IPS-15b (cell line): ENCODE measurements around the gene ITIH5.

ENCODE experiments used
- H3K27me3 ChIP-seq: one replicate; pipeline ENCODE4 v1.6.1; 2013; ENCODE audit warnings: low read length; ENCODE audit not compliant: control insufficient read depth, insufficient read depth
- H3K36me3 ChIP-seq: one replicate; pipeline ENCODE4 v1.6.1; 2013; ENCODE audit warnings: low read length; ENCODE audit not compliant: control insufficient read depth, insufficient read depth
- H3K4me1 ChIP-seq: one replicate; pipeline ENCODE4 v1.6.1; 2013; ENCODE audit warnings: mild to moderate bottlenecking, low read length; ENCODE audit not compliant: control insufficient read depth, insufficient read depth
- H3K4me3 ChIP-seq: one replicate; pipeline ENCODE4 v1.5.1; 2013; ENCODE audit warnings: low read depth, low read length
- H3K9ac ChIP-seq: one replicate; pipeline ENCODE4 v1.6.1; 2013; ENCODE audit warnings: low read depth, mild to moderate bottlenecking, low read length
- H3K9me3 ChIP-seq: one replicate; pipeline ENCODE4 v1.6.1; 2013; ENCODE audit warnings: mild to moderate bottlenecking, low read length; ENCODE audit not compliant: control insufficient read depth, insufficient read depth

Gene ITIH5

DNA sequence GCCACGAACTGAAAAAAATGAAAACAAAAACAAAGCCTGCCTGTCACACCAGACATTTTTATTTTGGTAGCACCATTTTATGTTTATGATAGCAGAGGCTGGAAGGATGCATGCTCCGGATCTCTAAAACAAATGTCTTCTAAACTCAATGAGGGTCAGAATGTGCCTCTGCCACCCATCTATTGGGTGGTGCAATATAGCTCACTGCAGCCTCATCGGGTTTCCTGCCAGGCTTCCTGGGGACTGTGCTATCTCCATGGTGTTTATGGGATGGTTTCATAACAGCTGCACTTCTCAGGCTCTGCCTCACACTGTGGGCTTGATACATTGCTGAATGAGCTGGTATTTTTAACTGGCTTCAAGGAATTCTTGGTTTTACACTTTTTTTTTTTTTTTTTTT is 94.4 kb downstream of the ITIH5 start:
- Histone ChIP-seq H3K9ac (no peak overlapping the region), H3K4me3 (no peak overlapping the region), H3K27me3 (no peaks in the 10 kb centered on the region), H3K4me1 (no peaks in the 10 kb centered on the region), H3K36me3 (no peaks in the 10 kb centered on the region), H3K9me3 (no peaks in the 10 kb centered on the region)

DNA sequence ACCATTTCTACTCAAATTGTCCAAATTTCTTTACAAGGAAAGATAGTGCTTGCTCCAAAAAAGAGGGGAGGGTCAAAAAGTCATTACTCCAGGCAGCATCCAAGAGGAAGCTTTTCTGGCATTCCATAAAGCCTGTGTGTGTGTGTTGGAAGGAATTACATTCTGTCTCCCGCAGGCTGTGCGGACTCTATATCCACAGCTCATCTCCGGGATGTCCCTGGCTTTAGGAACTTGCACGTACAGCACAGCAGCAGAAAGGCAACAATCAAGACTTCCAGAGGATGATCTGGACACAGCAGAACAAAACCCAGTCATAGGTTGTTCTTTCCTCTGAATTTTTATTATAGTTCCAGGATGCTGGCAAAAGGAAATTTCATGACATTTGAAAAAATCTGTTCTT is 94.8 kb downstream of the ITIH5 start:
- Histone ChIP-seq H3K9me3 (no peaks in the 10 kb centered on the region), H3K4me1 (no peaks in the 10 kb centered on the region), H3K9ac (no peak overlapping the region), H3K4me3 (no peak overlapping the region), H3K27me3 (no peaks in the 10 kb centered on the region), H3K36me3 (no peaks in the 10 kb centered on the region)

DNA sequence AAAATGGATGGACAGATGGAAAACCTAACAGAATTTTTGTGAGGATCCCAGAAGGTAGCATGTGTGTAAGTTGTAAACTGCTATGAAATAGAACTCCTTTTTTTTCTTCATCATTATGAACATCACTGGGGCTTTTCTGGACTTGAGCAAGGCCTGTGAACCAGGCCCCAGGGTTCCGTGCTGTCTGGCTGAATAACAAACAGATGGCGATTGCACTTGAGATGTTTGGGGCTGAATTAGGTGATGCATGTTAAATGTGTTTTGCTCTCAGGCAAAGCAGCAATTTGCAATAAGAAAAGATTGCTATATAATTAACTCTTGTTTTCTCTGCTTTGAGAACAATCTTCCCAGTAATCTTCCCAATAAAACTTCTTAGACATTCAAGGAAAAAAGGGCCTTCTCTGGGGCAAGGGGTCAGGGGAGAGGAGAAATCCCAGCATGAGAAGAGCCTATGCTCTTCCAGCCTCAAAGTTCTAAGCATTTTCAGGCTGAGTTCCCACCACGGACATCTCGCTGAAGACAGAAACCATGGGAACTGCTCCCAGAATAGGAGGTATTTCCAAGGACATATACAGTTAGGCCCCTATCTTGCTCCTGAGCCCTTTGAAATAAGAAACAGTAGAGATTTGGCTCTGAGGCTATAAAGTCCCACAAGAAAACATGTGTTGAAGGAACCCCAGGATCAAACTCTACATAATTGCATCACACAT is 98.7 kb downstream of the ITIH5 start:
- H3K4me3 ChIP-seq: no peak overlapping the region
- no peaks in the 10 kb centered on the region for H3K36me3 ChIP-seq
- H3K9me3 ChIP-seq: no peaks in the 10 kb centered on the region
- no peaks in the 10 kb centered on the region for H3K4me1 ChIP-seq
- no peak overlapping the region for H3K9ac ChIP-seq
- H3K27me3 ChIP-seq: no peaks in the 10 kb centered on the region

GRCh38 chr10:7566891-7567290 is 99.9 kb downstream of the ITIH5 start:
- H3K9ac ChIP-seq: no peak overlapping the region
- H3K36me3 ChIP-seq: no peaks in the 10 kb centered on the region
- H3K27me3 ChIP-seq: no peaks in the 10 kb centered on the region
- no peaks in the 10 kb centered on the region for H3K9me3 ChIP-seq
- no peak overlapping the region for H3K4me3 ChIP-seq
- H3K4me1 ChIP-seq: no peaks in the 10 kb centered on the region

- peaks cover 5% of the 10 kb centered on the region for H3K4me1 ChIP-seq
- no peak overlapping the region for H3K4me3 ChIP-seq
Observed at GRCh38 chr10:7565871-7566270, 100.9 kb downstream of the ITIH5 start.

GRCh38 chr10:7563770-7564169 is 103.0 kb downstream of the ITIH5 start:
- Histone ChIP-seq H3K27me3 (no peaks in the 10 kb centered on the region), H3K4me3 (no peak overlapping the region), H3K36me3 (no peaks in the 10 kb centered on the region), H3K4me1 (peaks cover 5% of the 10 kb centered on the region), H3K9ac (no peak overlapping the region), H3K9me3 (no peaks in the 10 kb centered on the region)

More at GRCh38 chr10:7565871-7566270, 100.9 kb downstream of the ITIH5 start:
- Histone ChIP-seq H3K9me3 (no peaks in the 10 kb centered on the region), H3K9ac (no peak overlapping the region), H3K27me3 (no peaks in the 10 kb centered on the region), H3K36me3 (no peaks in the 10 kb centered on the region)

GRCh38 chr10:7563368-7563767 is 103.4 kb downstream of the ITIH5 start:
- peaks cover 5% of the 10 kb centered on the region for H3K4me1 ChIP-seq
- H3K36me3 ChIP-seq: no peaks in the 10 kb centered on the region
- H3K9me3 ChIP-seq: no peaks in the 10 kb centered on the region
- H3K27me3 ChIP-seq: no peaks in the 10 kb centered on the region
- H3K9ac ChIP-seq: no peak overlapping the region
- no peak overlapping the region for H3K4me3 ChIP-seq

DNA sequence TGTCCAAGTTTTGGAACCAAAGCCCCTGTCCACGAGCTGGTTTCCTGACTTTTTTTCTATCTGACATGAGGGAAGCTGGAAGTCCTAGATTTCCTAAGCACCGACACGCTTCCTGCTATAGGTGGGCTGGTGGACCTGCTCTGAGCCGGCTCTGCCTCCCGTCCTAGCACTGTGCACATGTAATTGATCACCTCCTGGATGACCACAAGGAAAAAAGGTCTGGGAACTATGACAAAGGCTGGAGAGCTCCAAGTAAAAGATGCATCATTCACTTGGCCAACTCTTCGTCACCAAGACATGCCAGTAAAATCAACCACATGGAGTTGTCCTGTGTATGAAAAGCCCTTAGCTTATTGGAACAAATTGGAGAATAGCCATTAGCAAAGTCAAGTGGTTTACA is 104.8 kb downstream of the ITIH5 start:
- no peak overlapping the region for H3K9ac ChIP-seq
- no peaks in the 10 kb centered on the region for H3K36me3 ChIP-seq
- H3K9me3 ChIP-seq: no peaks in the 10 kb centered on the region
- no peak overlapping the region for H3K4me3 ChIP-seq
- peaks cover 5% of the 10 kb centered on the region for H3K4me1 ChIP-seq
- no peaks in the 10 kb centered on the region for H3K27me3 ChIP-seq

DNA sequence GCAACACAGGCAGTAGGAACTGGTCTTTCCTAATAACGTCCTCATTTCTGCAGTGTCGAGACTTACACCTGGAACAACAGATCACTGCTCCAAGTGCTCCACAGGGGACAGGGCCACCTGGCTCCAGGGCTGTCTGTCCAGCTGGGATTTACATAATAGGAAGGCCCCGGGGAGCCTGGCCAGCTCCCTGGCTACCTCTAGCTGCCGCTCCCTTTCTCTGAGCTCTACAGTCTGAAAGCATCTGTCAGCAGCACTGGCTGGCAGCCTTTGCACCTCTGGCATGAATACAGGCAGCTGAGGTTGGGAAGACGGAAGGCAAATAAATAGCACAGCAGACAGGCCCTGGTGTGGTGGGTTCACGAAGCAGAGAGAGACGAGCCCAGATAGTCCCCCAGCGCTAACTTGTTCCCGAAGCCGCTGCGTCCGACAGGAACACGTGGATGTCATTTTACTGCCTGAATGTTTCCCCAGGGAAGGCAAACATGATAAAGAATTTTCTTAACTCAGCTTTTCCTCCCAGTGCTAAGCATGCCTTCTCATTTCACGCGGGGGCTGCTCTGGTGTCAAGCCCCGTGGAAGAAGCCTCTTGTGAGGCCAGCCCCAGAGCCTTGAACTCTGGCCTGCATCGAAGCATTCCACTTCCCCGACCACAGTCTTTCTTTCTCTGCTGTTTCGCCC is 105.4 kb downstream of the ITIH5 start:
- no peak overlapping the region for H3K9ac ChIP-seq
- no peak overlapping the region for H3K4me3 ChIP-seq
- no peaks in the 10 kb centered on the region for H3K9me3 ChIP-seq
- no peaks in the 10 kb centered on the region for H3K36me3 ChIP-seq
- peaks cover 5% of the 10 kb centered on the region for H3K4me1 ChIP-seq
- H3K27me3 ChIP-seq: no peaks in the 10 kb centered on the region

- H3K27me3 ChIP-seq: no peaks in the 10 kb centered on the region
- H3K9me3 ChIP-seq: no peaks in the 10 kb centered on the region
- H3K4me1 ChIP-seq: peaks cover 5% of the 10 kb centered on the region
- no peaks in the 10 kb centered on the region for H3K36me3 ChIP-seq
- no peak overlapping the region for H3K9ac ChIP-seq
- no peak overlapping the region for H3K4me3 ChIP-seq
Observed at GRCh38 chr10:7560519-7560918, 106.2 kb downstream of the ITIH5 start.

DNA sequence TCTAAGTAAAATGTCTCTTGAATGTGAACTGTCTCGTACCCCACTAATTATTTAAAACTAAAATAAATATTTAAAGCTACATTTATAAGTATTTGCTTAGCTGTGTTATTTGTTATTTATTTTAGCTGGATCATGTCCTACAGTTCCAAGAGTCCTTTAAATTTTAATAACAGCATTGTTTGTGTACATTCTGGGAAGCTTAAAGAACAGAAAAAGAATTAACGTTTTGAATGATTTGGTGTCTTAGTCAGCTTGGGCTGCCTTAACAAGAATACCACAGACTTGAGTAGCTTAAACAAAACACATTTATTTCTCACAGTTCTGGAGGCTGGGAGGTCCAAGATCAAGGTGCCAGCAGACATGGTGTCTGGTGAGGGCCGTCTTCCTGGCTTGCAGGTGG is 107.4 kb downstream of the ITIH5 start:
- H3K4me3 ChIP-seq: no peak overlapping the region
- no peak overlapping the region for H3K9ac ChIP-seq
- H3K36me3 ChIP-seq: no peaks in the 10 kb centered on the region
- H3K9me3 ChIP-seq: no peaks in the 10 kb centered on the region
- H3K27me3 ChIP-seq: no peaks in the 10 kb centered on the region
- H3K4me1 ChIP-seq: peaks cover 5% of the 10 kb centered on the region

DNA sequence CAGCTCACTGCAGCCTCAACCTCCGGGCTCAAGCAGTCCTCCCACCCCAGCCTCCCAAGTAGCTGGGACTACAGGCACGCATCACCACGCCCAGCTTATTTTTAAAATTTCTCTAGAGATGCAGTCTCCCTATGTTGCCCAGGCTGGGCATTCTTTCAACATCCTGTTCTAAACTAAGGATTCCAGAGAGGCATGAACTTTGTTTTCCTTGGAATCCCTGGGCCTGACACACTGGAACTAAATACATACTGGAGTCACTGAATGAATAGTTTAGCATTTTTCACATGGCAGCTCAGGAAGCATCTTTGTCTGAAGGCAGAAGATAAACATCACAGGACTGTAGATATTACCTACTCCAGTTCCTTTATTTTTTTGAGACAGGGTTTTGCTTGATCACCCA is 108.7 kb downstream of the ITIH5 start:
- H3K9me3 ChIP-seq: no peaks in the 10 kb centered on the region
- H3K4me1 ChIP-seq: peaks cover 5% of the 10 kb centered on the region
- no peaks in the 10 kb centered on the region for H3K36me3 ChIP-seq
- H3K27me3 ChIP-seq: no peaks in the 10 kb centered on the region
- no peak overlapping the region for H3K4me3 ChIP-seq
- H3K9ac ChIP-seq: no peak overlapping the region
